ENCODE results near the gene AKT1S1.

Gene AKT1S1

GRCh38 chr19:49860336-49861102 is 16.6 kb downstream of the AKT1S1 start:
- Mint-ChIP-seq H3K4me1 (peaks cover 39% of the 10 kb centered on the region), H3K4me3 (no peak overlapping the region), H3K36me3 (ENCODE audit: low read depth) (peaks cover 35% of the 10 kb centered on the region), H3K27ac (peak overlapping the region; percentile 84), H3K27me3 (ENCODE audit: low read depth, poor library complexity) (no peaks in the 10 kb centered on the region), H3K9me3 (no peaks in the 10 kb centered on the region)
- TF ChIP-seq, protein P1, sequence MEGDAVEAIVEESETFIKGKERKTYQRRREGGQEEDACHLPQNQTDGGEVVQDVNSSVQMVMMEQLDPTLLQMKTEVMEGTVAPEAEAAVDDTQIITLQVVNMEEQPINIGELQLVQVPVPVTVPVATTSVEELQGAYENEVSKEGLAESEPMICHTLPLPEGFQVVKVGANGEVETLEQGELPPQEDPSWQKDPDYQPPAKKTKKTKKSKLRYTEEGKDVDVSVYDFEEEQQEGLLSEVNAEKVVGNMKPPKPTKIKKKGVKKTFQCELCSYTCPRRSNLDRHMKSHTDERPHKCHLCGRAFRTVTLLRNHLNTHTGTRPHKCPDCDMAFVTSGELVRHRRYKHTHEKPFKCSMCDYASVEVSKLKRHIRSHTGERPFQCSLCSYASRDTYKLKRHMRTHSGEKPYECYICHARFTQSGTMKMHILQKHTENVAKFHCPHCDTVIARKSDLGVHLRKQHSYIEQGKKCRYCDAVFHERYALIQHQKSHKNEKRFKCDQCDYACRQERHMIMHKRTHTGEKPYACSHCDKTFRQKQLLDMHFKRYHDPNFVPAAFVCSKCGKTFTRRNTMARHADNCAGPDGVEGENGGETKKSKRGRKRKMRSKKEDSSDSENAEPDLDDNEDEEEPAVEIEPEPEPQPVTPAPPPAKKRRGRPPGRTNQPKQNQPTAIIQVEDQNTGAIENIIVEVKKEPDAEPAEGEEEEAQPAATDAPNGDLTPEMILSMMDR (IDR thresholded peaks at IDR 0.05) = no peak
- no peak for DNase-seq

DNA sequence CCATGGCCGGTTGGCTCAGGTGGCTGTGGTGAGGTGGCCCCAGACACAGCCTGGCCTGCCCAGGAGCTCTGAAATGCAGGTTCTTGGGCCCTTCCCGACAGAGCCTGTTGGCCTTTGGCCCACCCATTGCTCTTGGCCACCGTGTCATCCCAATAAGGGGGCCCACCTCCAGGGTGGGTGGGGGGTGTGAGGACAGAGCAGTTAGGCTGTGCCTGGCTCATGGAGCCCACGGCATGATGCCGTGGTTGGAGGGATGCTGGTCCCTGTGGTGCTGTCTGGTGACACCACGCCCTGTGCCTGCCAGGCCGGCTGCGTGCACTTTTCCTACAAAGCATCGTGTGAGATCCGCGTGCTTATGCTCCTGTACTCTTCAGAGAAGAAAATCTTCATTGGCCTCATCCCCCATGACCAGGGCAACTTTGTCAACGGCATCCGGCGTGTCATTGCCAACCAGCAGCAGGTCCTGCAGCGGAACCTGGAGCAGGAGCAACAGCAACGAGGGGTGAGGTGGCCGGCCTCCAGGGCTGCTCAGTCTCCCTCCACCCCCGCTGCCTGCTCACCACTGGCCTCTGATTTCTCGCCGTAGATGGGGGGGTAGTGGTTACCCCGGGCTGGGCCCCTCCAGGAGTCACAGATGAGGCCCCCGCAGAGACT is 17.3 kb downstream of the AKT1S1 start:
- DNase-seq = no peak
- Mint-ChIP-seq H3K27ac (no peak overlapping the region), H3K4me3 (no peak overlapping the region), H3K36me3 (ENCODE audit: low read depth) (peaks cover 32% of the 10 kb centered on the region), H3K9me3 (no peaks in the 10 kb centered on the region), H3K27me3 (ENCODE audit: low read depth, poor library complexity) (no peaks in the 10 kb centered on the region), H3K4me1 (peaks cover 32% of the 10 kb centered on the region)
- TF ChIP-seq, protein P1 (IDR thresholded peaks at IDR 0.05) = no peak

- Mint-ChIP-seq H3K4me1 (peaks cover 26% of the 10 kb centered on the region), H3K4me3 (no peak overlapping the region), H3K27ac (peak overlapping the region; percentile 96), H3K36me3 (ENCODE audit: low read depth) (peaks cover 19% of the 10 kb centered on the region), H3K27me3 (ENCODE audit: low read depth, poor library complexity) (no peaks in the 10 kb centered on the region), H3K9me3 (no peaks in the 10 kb centered on the region)
- DNase-seq = no peak
- TF ChIP-seq, protein P1 (IDR thresholded peaks at IDR 0.05) = no peak
Observed at GRCh38 chr19:49858088-49858985, 18.8 kb downstream of the AKT1S1 start.

GRCh38 chr19:49857838-49858087 is 19.4 kb downstream of the AKT1S1 start:
- Mint-ChIP-seq H3K4me3 (no peak overlapping the region), H3K36me3 (ENCODE audit: low read depth) (peaks cover 16% of the 10 kb centered on the region), H3K27ac (peak overlapping the region; percentile 25), H3K9me3 (no peaks in the 10 kb centered on the region), H3K4me1 (peaks cover 28% of the 10 kb centered on the region), H3K27me3 (ENCODE audit: low read depth, poor library complexity) (no peaks in the 10 kb centered on the region)
- TF ChIP-seq, protein P1 (IDR thresholded peaks at IDR 0.05) = no peak
- no peak for DNase-seq

GRCh38 chr19:49857061-49857837 is 19.9 kb downstream of the AKT1S1 start:
- H3K36me3 Mint-ChIP-seq (ENCODE audit: low read depth) = peaks cover 21% of the 10 kb centered on the region
- TF ChIP-seq, protein P1 (IDR thresholded peaks at IDR 0.05) = no peak
- H3K27ac Mint-ChIP-seq = peak overlapping the region; percentile 25
- no peak for DNase-seq
- H3K9me3 Mint-ChIP-seq = no peaks in the 10 kb centered on the region
- H3K4me1 Mint-ChIP-seq = peaks cover 29% of the 10 kb centered on the region
- H3K27me3 Mint-ChIP-seq (ENCODE audit: low read depth, poor library complexity) = no peaks in the 10 kb centered on the region
- no peak overlapping the region for H3K4me3 Mint-ChIP-seq
